ENCODE measurements around the gene PLD1.
A peak's percentile ranks its signal among the peaks of the same experiment; 100 is the strongest.
"Not testable (repeated sequence)": the region's sequence is repeated elsewhere in the genome, so short reads cannot be mapped to it uniquely, and the experiment has no call there.

PLD1 gene
- 20.0 to 101 (median 67.1) reads per million in 17 experiments for total RNA-seq

- DNase-seq, result peak; percentile 84 to 92 (median 90)
Observed at GRCh38 chr3:171809861-171810628, at the start of gene PLD1. TSS of gene PLD1 (minus strand) at chr3:171810483. CDS start at chr3:171738051, 72,432 bp downstream.

GRCh38 chr3:171858770-171859169 is 48.5 kb upstream of the PLD1 start:
- not testable (repeated sequence) for DNase-seq

- no peak for DNase-seq
Observed at GRCh38 chr3:171854649-171855305, 44.5 kb upstream of the PLD1 start.

GRCh38 chr3:171851660-171852058 is 41.4 kb upstream of the PLD1 start:
- DNase-seq, result peak in 1 of 4 experiments; percentile 39

GRCh38 chr3:171850960-171851659 is 40.8 kb upstream of the PLD1 start:
- DNase-seq, result peak in 2 of 4 experiments; percentile 60 to 64

GRCh38 chr3:171850320-171850959 is 40.2 kb upstream of the PLD1 start:
- no peak for DNase-seq

GRCh38 chr3:171849617-171850319 is 39.5 kb upstream of the PLD1 start:
- DNase-seq, result peak in 2 of 4 experiments; percentile 10 to 31

GRCh38 chr3:171847595-171848259 is 37.4 kb upstream of the PLD1 start:
- no peak for DNase-seq

- DNase-seq, result no peak
Observed at GRCh38 chr3:171847133-171847532, 36.9 kb upstream of the PLD1 start.

- no peak for DNase-seq
Observed at GRCh38 chr3:171846597-171846996, 36.3 kb upstream of the PLD1 start.

- no peak for DNase-seq
Observed at GRCh38 chr3:171845481-171846284, 35.4 kb upstream of the PLD1 start.

GRCh38 chr3:171844873-171845272 is 34.6 kb upstream of the PLD1 start:
- no peak for DNase-seq

- no peak for DNase-seq
Observed at GRCh38 chr3:171842864-171843518, 32.7 kb upstream of the PLD1 start, which contains the start of gene TMEM212. TSS of gene TMEM212 (plus strand) at chr3:171843349. CDS start at chr3:171843384, 35 bp downstream.

GRCh38 chr3:171841620-171842000 is 31.3 kb upstream of the PLD1 start:
- no peak for DNase-seq

GRCh38 chr3:171840811-171841619 is 30.7 kb upstream of the PLD1 start:
- DNase-seq, result no peak

- DNase-seq, result no peak
Observed at GRCh38 chr3:171840445-171840810, 30.1 kb upstream of the PLD1 start.

GRCh38 chr3:171839270-171839669 is 29.0 kb upstream of the PLD1 start:
- no peak for DNase-seq

- DNase-seq, result peak; percentile 59 to 78 (median 65)
Observed at GRCh38 chr3:171838218-171838720, 28.0 kb upstream of the PLD1 start.

- no peak for DNase-seq
Observed at GRCh38 chr3:171837698-171838097, 27.4 kb upstream of the PLD1 start.
